ENCODE data around the gene PNMA5.
"Not testable (repeated sequence)": the region's sequence is repeated elsewhere in the genome, so short reads cannot be mapped to it uniquely, and the experiment has no call there.

The PNMA5 gene

GRCh38 chrX:152993933-152994332 is at the start of gene PNMA5:
Gene PNMA5, minus strand, starts transcription at chrX:152994116. Its CDS starts 2,518 bp downstream, at chrX:152991598.
- DNase-seq: no peak

DNA sequence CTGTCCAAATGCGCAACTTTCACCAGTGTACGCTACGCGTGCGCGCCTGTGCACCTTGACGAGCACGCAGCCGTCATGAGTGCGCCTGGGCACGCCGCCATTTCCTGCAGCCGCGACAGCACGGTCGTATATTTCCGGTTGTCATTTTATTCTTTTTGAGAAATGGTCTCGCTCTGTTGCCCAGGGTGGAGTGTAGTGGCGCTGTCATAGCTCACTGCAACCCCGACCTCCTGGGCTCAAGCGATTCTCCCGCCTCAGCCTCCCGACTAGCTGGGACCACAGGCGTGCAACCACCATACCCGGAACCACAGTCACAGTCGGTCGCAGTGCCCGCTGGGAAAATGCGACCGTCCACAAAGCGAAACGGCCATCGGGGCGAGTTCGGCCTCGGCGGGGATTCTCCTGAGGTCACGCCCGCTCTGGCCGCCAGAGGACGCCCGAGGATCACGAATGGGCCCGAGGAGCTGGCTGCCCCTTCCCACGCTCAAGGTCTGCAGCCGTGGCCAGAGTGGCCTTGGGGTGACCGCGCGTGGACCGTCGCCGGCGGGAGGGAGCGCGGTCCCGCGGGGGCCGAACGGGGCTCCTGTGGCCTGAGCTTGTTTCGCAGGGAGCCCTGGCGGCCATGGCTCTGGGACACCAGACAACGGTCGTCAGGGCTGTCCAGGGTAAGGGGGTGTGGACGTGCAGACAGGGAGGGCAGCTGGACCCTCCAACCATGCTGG is 38.6 kb upstream of the PNMA5 start:
- no peak for DNase-seq

- DNase-seq: no peak
Measured at GRCh38 chrX:153030801-153031200, 36.9 kb upstream of the PNMA5 start.

DNA sequence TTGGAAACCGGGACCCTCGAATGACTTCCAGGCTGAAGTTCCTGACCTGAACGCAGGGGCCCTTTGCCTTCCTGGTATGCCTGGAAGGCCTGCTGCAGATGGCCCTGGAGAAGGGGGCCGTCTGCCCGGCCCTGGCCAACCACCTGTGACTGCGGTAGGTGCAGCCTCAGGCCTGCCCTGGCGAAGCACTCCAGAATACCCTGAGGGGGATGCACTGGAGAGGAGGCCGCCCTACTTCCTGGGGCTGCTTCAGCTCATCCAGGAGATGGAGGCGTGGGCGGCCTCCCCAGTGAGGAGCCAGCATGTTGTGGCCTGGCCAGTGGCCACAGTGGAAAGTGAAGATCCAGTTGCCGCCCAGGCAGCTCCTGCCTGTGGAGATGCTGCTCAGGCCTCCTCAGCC is 36.0 kb upstream of the PNMA5 start:
- no peak for DNase-seq

DNA sequence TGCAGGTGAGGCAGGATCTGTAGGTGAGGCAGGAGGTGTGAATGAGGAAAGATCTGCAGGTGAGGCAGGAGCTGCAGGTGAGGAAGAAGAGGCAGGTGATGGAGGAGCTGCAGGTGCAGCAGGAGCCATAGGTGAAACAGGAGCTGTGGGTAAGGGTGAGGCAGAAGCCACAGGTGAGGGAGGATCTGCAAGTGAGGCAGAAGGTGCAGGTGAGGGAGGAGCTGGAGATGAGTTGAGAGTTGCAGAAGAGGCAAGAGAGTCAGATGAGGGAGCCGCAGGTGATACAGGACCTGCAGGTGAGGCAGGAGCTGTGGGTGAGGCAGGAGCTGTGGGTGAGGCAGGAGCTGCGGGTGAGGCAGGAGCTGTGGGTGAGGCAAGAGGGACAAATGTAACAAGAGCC is 35.2 kb upstream of the PNMA5 start:
- DNase-seq: no peak

DNA sequence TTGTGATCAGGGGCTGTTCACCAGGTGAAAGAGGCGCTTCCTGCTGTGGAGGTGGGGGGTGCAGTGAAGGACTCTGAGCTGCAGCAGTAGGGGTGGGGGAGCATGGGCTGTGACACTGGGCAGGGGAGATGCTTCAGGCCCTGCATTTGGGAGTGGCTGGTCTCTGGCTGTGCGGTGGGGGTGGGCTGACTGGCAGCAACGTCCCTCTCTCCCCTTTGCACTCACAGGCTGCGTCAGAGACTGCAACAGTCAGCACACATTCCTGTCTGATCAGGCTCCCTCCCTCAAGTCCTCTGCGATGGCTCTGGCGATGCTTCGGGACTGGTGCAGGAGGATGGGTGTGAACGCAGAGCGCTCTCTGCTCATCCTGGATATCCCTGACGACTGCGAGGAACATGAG is 34.6 kb upstream of the PNMA5 start:
- not testable (repeated sequence) for DNase-seq

DNA sequence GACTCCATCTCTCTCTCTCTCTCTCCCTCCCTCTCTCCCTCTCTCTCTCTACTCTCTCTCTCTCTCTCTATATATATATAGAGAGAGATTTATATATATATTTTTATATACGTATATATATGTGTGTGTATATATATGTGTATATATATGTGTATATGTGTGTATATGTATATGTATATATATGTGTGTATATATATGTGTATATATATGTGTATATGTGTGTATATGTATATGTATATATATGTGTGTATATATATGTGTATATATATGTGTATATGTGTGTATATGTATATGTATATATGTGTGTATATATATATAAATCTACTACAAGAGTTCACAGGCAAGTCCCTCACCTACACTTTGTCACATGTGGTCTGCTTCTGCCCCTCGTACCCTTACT is 32.6 kb upstream of the PNMA5 start:
- DNase-seq: not testable (repeated sequence)

GRCh38 chrX:153019166-153019565 is 25.2 kb upstream of the PNMA5 start:
- DNase-seq: no peak

GRCh38 chrX:153017174-153017573 is 23.3 kb upstream of the PNMA5 start:
- DNase-seq: not testable (repeated sequence)

DNA sequence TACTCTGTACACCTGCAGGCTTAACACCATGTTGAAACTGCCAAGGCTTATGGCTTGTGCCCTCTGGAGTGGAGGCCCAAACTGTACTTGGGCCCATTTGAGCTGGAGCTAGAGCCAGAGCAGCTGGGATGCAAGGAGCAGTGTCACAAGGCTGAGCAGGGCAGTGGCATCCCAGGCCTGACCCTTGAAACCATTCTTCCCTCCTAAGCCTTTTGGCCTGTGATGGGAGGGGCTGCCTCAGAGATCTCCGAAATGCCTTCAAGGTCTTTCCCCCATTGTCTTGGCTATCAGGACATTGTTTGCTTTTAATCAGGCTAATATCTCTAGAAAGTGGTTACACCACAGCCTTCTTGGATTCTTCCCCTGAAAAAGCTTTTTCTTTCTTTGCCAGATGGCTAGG is 10.9 kb upstream of the PNMA5 start:
- DNase-seq: no peak

- DNase-seq: no peak
Measured at GRCh38 chrX:153003981-153004380, 10.1 kb upstream of the PNMA5 start.

DNA sequence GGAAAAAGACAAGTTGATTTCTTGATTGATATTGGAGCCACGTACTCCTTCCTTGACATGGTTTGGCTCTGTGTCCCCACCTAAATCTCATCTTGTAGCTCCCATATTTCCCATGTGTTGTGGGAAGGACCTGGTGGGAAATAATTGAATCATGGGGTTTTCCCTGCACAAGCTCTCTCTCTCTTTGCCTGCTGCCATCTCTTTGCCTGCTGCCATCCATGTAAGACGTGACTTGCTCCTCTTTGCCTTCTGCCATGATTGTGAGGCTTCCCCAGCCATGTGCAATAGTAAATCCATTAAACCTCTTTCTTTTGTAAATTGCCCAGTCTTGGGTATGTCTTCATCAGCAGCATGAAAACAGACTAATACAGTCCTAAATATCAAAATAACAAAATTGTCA is 8.3 kb upstream of the PNMA5 start:
- DNase-seq: not testable (repeated sequence)

DNA sequence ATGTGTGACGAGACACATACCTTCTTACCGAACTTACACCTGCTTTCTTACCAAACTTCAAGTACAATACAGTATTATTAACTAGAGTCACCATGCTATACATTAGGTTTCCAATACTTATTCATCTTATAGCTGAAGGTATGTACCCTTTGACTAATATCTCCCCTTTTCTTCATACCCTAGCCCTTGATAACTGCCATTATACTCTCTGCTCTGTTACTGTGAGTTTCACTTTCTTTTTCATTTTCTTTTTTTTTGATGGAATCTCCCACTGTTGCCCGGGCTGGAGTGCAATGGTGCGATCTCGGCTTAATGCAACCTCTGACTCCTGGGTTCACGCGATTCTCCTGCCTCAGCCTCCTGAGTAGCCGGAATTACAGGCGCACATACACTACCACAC is 3.4 kb upstream of the PNMA5 start:
- DNase-seq: no peak

- no peak for DNase-seq
Measured at GRCh38 chrX:152992115-152992514, 1.8 kb downstream of the PNMA5 start.

GRCh38 chrX:152991123-152991522 is 2.8 kb downstream of the PNMA5 start:
- DNase-seq: no peak

DNA sequence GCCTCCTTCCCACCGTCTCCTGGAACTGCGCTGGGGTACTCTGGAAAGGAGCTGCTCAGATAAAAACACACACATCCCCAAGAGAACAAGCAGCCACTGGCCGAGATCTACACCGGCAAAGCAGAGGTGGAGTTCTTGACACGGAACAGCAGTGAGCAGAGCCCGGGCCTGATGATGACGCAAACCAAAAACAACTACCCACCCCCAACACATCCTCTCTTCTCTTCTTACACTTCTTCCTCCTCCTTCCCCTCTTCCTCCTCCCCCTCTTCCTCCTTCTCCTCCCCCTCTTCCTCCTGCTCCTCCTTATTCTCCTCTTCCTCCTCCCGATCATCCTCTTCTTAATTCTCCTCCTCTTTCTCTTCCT is 4.6 kb downstream of the PNMA5 start:
- no peak for DNase-seq

GRCh38 chrX:152988536-152989291 is 5.2 kb downstream of the PNMA5 start:
- DNase-seq: no peak

DNA sequence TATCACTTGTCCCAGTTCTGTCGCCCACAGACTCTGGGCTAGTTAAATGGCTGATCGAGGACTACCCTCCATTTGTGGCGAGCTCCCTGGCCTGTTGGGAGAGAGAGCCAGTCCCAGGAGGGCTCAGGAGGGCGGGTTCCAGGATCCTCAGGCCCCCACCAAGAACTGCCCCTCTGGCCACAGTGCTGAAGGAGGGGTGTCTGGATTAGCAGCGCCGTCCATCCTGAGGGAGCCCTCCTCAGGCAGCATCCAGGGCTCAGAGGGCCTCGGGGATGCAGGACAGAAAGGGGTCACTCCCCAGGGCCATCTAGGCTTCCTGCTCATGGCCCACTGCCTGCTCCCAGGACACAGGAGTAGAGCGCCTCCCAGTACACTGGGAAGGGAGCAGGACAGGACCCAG is 6.1 kb downstream of the PNMA5 start:
- no peak for DNase-seq

DNA sequence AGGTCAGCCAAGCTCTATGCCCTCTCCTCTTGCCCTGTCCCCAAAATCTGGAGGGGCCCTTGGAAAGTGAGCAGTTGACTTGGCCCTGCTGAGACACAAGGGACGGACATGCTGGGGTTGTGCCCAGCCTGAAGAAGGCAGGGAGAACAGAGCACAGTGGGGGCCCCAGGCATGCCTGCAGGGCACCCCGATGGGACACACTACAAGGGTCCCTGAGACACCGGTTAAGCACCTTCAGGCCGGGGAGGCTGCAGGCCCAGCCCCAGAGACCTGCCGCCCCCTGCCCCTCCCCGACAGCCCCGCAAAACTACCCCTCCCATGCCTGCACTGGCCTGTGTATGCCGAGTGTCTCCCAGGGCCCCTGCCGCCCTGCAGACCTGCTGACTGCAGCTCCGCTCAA is 6.8 kb downstream of the PNMA5 start:
- not testable (repeated sequence) for DNase-seq

DNA sequence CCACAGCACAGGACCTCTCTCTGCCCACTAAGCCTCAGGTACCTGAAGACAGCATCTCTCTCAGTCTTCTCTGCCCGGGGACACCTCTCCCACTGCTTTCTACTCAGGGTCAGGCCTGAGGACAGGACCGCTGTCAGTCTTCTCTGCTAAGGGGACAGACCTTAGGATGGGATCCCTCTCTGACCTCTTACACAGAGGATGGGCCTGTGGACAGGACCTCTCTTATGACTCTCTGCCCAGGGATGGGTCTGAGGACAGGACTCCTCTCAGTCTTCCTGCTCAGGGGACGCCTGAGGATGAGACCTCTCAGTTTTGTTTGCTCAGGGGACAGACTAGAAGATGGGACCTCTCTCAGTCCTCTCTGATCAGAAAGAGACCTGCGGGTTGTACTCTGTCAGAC is 8.5 kb downstream of the PNMA5 start:
- DNase-seq: not testable (repeated sequence)

DNA sequence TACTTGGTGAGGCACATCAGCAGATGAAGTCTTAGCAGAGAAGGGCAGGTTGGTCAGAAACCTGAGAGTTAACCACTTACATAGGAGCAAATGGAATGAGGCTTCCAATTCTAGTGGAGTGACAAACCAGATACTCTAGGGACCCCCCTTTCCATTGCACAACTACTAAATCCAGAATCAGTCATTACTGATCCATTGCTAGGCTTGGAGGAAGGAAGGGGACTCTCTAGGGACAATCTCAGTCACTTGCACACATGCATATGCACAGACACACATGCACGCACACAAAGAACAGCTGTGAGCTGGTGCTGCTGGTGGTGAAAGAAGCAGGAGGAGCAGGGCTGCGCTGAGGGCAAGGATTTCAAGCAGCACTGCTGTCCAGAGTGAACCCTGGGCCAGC is 25.7 kb downstream of the PNMA5 start:
- DNase-seq: no peak

- DNase-seq: no peak
Measured at GRCh38 chrX:152960115-152960514, 33.8 kb downstream of the PNMA5 start.

GRCh38 chrX:152959626-152960025 is 34.3 kb downstream of the PNMA5 start:
- DNase-seq: no peak

Measured in NCI-H2171 (cell line).